Camera-type eye (tissue), 1 donor: ENCODE data around the gene SLC37A2. TPM values are rescaled to one million over a fixed set of nuclear protein-coding genes. Genes with fewer than 3 reads are reported as not detected.

Experiments
- total RNA-seq: library from RNA; depleted of rRNA; stranded (reverse); fragments of >200 nt; gene quantifications from one replicate; pipeline ENCODE4 v1.2.3, GENCODE V29; 2014

Gene SLC37A2
- 2.5 TPM for total RNA-seq

DNA sequence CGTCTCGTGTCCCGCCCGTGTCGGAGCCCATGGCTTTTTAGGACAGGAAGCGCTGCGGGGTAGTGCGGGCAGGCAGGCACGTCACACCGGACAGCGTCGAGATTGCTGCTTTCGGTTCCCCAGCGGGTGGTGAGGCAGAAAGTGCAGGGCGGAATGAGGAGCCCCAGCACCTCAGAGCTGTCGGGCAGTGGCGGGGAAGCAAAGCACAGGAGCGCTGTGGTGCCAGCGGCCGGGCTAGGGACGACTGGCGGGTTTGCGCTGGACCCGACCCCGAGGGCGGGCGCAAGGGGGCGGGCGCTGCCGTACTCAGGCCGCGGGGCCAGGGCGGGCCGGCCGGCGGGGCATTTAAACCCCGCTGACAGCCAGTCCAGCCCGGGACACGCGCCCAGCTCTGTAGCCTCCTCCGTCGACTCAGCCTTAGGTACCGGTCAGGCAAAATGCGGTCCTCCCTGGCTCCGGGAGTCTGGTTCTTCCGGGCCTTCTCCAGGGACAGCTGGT lies at the start of gene SLC37A2:
SLC37A2 (plus strand) TSS at position 375 of the 498 bp plus-strand sequence; CDS start at position 438, 63 bp downstream.

DNA sequence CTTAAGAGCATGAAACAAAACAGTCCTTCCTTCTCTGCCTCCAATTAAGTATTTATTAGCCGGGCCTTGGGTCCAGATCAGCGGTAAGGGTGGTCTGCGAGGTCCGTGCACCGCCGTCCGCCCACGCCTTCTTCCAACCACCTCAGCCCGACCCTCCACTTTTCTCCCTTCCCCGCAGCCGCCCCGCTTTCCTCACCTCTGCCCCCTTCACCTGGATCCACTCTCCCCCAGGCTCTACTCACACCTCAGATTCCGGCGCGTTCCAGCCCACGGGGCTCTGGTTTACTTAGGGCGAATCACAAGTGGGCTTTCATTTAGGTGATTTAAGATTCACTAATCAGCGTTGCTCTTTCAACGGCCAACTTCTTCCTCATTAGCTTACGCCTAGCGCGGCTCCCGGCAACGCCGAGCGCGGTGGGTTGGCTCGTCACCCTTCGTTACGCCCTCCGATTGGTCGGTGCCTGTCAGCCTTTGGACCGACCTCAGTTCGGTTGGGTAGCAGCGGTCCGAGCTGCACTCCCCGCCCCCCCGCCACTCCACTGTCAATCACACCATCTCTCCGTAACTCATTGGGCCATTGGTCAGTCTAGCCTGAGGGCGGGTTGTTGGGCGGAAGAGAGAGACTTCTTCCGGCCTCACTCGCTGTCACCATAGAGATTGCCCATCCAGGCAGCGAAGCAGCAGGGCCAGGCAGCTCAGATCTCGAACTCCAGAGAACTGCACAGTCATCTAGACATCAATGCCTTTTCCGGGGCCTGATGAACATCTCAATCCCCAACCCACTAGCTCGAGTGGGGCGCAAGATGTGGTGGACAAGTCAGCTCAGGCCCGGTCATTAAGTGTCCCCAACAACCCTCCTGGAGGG lies 48.5 kb downstream of the SLC37A2 start, which contains the start of gene TMEM218:
TMEM218 (minus strand) TSS at position 284 of the 865 bp plus-strand sequence. CDS start 9,385 bp downstream, outside the sequence.

Other genes starting within 250 kb of the SLC37A2 start
- gene ROBO3, start 197.9 kb upstream of the SLC37A2 start, total RNA-seq = 17.6 TPM
- gene ROBO4, start 165.4 kb upstream of the SLC37A2 start, total RNA-seq = 17.7 TPM
- gene HEPN1, start 144.1 kb upstream of the SLC37A2 start, total RNA-seq = not detected
- 1.1 TPM for gene HEPACAM, start 127.3 kb upstream of the SLC37A2 start, total RNA-seq
- 5.2 TPM for gene CCDC15, start 109.1 kb upstream of the SLC37A2 start, total RNA-seq
- 46.2 TPM for gene TMEM218, start 48.3 kb downstream of the SLC37A2 start, total RNA-seq
- 9.7 TPM for gene PKNOX2, start 101.4 kb downstream of the SLC37A2 start, total RNA-seq